ENCODE results near the gene RTKN2. TPM values are rescaled to one million over a fixed set of nuclear protein-coding genes. Genes with fewer than 3 reads are reported as not detected.

Gene RTKN2
- total RNA-seq, 2 experiments from 2014 or later, result 2.2 to 2.6 TPM

- Mint-ChIP-seq H3K27me3 (ENCODE audit: low read depth) (no peaks in the 10 kb centered on the region), H3K27ac (no peak overlapping the region), H3K4me3 (no peak overlapping the region), H3K36me3 (ENCODE audit: low read depth) (peaks cover 39% of the 10 kb centered on the region), H3K4me1 (ENCODE audit: low read depth) (peaks cover 21% of the 10 kb centered on the region), H3K9me3 (ENCODE audit: insufficient read depth) (peaks cover 30% of the 10 kb centered on the region)
- ATAC-seq (no peak), DNase-seq (no peak)
- CTCF ChIA-PET, result no interaction called here
- POLR2A ChIA-PET, result no interaction called here
These were observed 97.9 kb downstream of the RTKN2 start for GRCh38 chr10:62170732-62171131.

DNA sequence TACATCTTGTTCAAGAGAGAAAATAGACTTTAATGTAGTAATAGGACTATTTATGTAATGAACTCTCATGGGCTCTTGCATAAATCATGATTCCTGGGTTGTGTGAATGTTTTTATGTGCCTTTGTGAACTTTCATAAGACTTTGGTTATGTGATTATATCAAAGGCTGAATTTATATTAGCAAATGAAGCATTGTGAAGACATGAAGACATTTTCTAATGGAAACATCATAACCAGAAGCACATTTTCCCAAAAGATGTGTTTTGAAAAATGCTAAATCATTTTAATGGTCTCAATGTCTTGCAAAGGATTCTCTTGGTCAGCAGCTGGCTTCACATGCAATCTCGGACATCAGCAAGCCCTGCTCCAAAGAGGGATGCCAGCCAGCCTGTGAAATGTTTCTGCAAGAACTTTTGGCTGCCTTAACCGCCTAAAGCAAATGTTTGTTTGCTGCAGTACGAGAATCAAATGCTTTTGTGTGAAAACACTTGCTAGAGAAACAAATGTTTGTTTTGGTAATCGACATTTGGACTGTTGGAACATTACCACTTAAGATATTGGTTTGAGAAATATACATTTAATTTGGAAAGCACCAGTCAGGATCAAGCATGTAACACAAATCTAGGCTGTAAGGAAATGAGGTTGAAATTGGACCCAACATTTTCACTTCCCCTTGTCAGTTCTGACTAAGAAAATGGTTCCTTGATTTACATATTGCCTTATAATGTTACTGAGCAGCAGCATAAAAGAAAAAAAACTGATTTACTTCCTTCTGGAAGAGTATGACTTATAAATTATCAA lies 102.1 kb downstream of the RTKN2 start:
- H3K27me3 Mint-ChIP-seq (ENCODE audit: low read depth), result no peaks in the 10 kb centered on the region
- peaks cover 7% of the 10 kb centered on the region for H3K9me3 Mint-ChIP-seq (ENCODE audit: insufficient read depth)
- no peak overlapping the region for H3K4me3 Mint-ChIP-seq
- peaks cover 6% of the 10 kb centered on the region for H3K4me1 Mint-ChIP-seq (ENCODE audit: low read depth)
- DNase-seq, result no peak
- peaks cover 7% of the 10 kb centered on the region for H3K36me3 Mint-ChIP-seq (ENCODE audit: low read depth)
- no peak overlapping the region for H3K27ac Mint-ChIP-seq
- no peak for ATAC-seq
- ChIA-PET CTCF (no interaction called here), POLR2A (no interaction called here)

DNA sequence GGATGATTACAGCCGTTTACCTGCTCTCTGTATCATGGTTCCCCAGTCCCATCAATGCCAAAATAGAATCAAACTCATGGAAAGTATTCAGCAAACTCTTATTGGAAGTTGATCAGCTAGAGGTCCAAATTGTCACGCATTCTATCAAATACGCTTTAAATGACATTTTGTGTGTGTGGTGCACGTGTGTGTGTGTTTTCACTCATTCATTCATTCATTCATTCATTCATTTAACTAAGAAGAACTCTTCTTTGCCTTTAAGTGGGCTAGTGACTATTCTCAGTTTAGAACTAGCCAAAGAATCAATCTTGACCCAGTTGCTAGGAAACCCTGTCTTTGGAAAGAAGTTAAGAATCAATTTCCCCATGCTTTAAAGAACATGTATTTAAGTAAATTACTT lies 102.8 kb downstream of the RTKN2 start:
- no peaks in the 10 kb centered on the region for H3K27me3 Mint-ChIP-seq (ENCODE audit: low read depth)
- ATAC-seq, result no peak
- H3K4me1 Mint-ChIP-seq (ENCODE audit: low read depth), result peaks cover 8% of the 10 kb centered on the region
- H3K4me3 Mint-ChIP-seq, result no peak overlapping the region
- CTCF ChIA-PET, result no interaction called here
- POLR2A ChIA-PET, result no interaction called here
- no peak overlapping the region for H3K27ac Mint-ChIP-seq
- no peak for DNase-seq
- H3K9me3 Mint-ChIP-seq (ENCODE audit: insufficient read depth), result peaks cover 4% of the 10 kb centered on the region
- H3K36me3 Mint-ChIP-seq (ENCODE audit: low read depth), result peaks cover 5% of the 10 kb centered on the region

DNA sequence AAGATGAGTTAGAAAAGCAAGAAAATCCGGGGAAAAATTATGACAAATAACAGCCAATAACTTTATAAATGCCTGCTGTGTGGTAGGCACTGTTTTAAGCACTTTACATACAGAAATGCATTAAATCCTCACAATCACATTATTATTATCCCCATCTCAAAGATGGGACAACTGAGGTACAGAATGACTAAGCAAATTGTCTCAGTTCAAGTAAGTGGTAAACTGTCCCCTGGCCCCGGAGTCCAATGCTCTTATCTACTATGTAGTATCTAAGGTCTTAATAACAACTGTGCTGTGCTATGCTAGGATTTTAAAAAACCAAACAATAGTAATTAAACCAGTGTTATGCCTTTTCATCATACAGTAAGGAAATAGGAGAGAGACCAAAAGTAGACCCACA lies 105.6 kb downstream of the RTKN2 start:
- no peak for ATAC-seq
- peaks cover 17% of the 10 kb centered on the region for H3K4me1 Mint-ChIP-seq (ENCODE audit: low read depth)
- ChIA-PET POLR2A (no interaction called here), CTCF (no interaction called here)
- no peaks in the 10 kb centered on the region for H3K36me3 Mint-ChIP-seq (ENCODE audit: low read depth)
- no peak overlapping the region for H3K4me3 Mint-ChIP-seq
- H3K27ac Mint-ChIP-seq, result no peak overlapping the region
- no peaks in the 10 kb centered on the region for H3K9me3 Mint-ChIP-seq (ENCODE audit: insufficient read depth)
- no peaks in the 10 kb centered on the region for H3K27me3 Mint-ChIP-seq (ENCODE audit: low read depth)
- DNase-seq, result no peak

- no peak for ATAC-seq
- H3K4me1 Mint-ChIP-seq (ENCODE audit: low read depth), result peaks cover 17% of the 10 kb centered on the region
- no peaks in the 10 kb centered on the region for H3K27me3 Mint-ChIP-seq (ENCODE audit: low read depth)
- H3K36me3 Mint-ChIP-seq (ENCODE audit: low read depth), result no peaks in the 10 kb centered on the region
- H3K4me3 Mint-ChIP-seq, result no peak overlapping the region
- no peak for DNase-seq
- POLR2A ChIA-PET, result no interaction called here
- H3K9me3 Mint-ChIP-seq (ENCODE audit: insufficient read depth), result no peaks in the 10 kb centered on the region
- CTCF ChIA-PET, result no interaction called here
- H3K27ac Mint-ChIP-seq, result no peak overlapping the region
These were observed 106.2 kb downstream of the RTKN2 start for GRCh38 chr10:62162261-62162981.

DNA sequence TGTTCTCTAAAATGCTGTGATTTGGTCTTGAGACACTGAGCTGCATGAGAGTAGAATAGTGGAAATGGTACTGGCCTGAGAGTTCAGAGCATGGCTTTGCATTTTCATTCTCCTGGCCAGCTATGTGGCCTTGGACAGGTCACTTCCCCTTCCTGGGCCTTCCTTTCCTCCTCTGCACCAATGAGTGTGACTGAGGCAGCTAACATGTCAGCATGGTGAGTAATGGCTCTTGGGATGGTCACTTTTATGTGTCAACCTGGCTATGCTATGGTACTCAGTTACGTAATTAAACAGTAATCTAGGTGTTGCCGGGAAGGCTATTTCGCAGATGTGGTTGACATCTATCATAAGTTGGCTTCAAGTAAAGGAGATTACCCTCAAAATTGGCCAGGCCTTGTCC lies 109.3 kb downstream of the RTKN2 start:
- ChIA-PET CTCF (no interaction called here), POLR2A (no interaction called here)
- H3K4me1 Mint-ChIP-seq (ENCODE audit: low read depth), result peaks cover 11% of the 10 kb centered on the region
- no peaks in the 10 kb centered on the region for H3K27me3 Mint-ChIP-seq (ENCODE audit: low read depth)
- DNase-seq (no peak), ATAC-seq (no peak)
- peaks cover 4% of the 10 kb centered on the region for H3K9me3 Mint-ChIP-seq (ENCODE audit: insufficient read depth)
- H3K36me3 Mint-ChIP-seq (ENCODE audit: low read depth), result no peaks in the 10 kb centered on the region
- no peak overlapping the region for H3K27ac Mint-ChIP-seq
- H3K4me3 Mint-ChIP-seq, result no peak overlapping the region

DNA sequence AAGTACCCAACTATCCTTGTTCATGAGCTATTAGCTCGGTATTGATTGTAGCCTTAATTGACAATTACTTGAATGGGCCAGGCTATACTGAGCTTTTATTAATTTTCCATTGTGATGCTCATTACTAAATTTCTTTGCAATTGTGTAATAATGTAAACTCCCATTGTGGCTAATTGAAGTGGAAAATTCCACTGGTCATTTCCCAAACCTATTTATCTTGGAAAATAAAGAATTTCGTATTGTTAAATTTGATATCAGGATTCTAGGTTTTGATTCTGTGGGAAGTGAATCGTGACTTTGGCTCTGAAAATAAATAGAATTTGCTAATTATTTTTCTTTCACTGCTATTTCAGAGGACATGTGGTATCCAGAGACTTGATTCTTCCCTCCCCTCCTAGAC lies 111.0 kb downstream of the RTKN2 start:
- Mint-ChIP-seq H3K27me3 (ENCODE audit: low read depth) (no peaks in the 10 kb centered on the region), H3K36me3 (ENCODE audit: low read depth) (peaks cover 2% of the 10 kb centered on the region), H3K4me1 (ENCODE audit: low read depth) (peaks cover 16% of the 10 kb centered on the region), H3K4me3 (no peak overlapping the region), H3K27ac (no peak overlapping the region), H3K9me3 (ENCODE audit: insufficient read depth) (peaks cover 4% of the 10 kb centered on the region)
- ChIA-PET CTCF (interaction anchor here (1.0 to 1.6 kb wide), 4 partner anchors 9 to 119 kb away, joined by 3 to 6 read pairs (median 4); no protein-coding TSS in a partner anchor), POLR2A (no interaction called here)
- no peak for ATAC-seq
- no peak for DNase-seq

DNA sequence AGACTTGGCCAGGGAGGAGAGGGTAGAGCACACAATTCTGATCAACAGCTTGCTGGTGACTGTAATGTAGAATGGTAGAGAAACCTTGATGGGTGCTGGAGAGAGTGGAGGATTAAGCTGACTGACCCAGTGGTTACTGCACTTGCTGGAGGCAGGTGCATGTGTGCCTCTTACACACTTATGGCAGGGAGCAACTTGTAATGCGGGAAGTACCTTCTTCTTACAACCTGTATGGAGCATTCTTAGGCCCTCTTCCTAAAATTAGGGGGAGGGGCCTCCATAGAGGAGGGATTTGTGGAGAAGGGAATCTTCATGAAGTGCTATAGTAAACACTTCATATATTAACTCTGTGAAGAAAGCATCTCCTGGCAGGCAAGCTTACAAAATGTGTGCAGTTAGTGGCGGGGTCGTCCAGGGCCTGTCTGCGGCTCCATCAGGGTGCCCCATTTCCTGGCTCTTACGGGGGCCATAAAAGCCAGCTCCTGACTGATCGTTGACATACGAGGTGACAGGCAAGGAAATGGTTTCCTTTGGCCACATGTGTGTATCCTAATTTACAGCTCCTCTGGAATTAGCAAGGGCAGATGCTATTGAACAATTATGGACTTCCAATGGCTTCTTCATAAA lies 113.5 kb downstream of the RTKN2 start:
- Mint-ChIP-seq H3K36me3 (ENCODE audit: low read depth) (peaks cover 15% of the 10 kb centered on the region), H3K27me3 (ENCODE audit: low read depth) (no peaks in the 10 kb centered on the region), H3K4me3 (no peak overlapping the region), H3K27ac (no peak overlapping the region), H3K4me1 (ENCODE audit: low read depth) (peaks cover 12% of the 10 kb centered on the region), H3K9me3 (ENCODE audit: insufficient read depth) (peaks cover 11% of the 10 kb centered on the region)
- no peak for DNase-seq
- CTCF ChIA-PET, result interaction anchor here (0.9 kb wide), 1 partner anchor 90 kb away, joined by 3 read pairs; no protein-coding TSS in a partner anchor
- ATAC-seq, result no peak
- POLR2A ChIA-PET, result no interaction called here

DNA sequence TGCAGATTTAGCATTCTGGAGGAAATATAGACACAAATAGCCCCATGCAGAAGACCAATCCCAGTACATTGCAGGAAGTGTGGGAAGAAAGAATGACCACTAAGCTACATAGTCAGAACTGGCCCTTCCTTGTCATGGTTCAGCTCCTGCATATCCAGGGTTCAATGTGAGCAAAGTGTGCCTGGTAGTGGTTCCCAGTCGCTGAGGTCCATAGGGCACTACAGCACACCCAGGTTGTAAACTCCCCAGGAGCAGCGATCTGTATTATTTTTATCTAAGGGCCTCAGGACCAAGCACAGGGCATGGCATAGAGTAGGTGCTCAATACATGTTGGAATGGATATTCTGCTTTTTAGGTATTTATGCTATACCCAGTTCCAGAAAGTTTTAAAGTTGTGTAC lies 114.4 kb downstream of the RTKN2 start:
- H3K4me1 Mint-ChIP-seq (ENCODE audit: low read depth), result peaks cover 9% of the 10 kb centered on the region
- H3K36me3 Mint-ChIP-seq (ENCODE audit: low read depth), result peaks cover 15% of the 10 kb centered on the region
- ATAC-seq (no peak), DNase-seq (no peak)
- no peak overlapping the region for H3K4me3 Mint-ChIP-seq
- H3K27me3 Mint-ChIP-seq (ENCODE audit: low read depth), result no peaks in the 10 kb centered on the region
- peaks cover 11% of the 10 kb centered on the region for H3K9me3 Mint-ChIP-seq (ENCODE audit: insufficient read depth)
- CTCF ChIA-PET, result interaction anchor here (0.9 kb wide), 1 partner anchor 91 kb away, joined by 3 read pairs; no protein-coding TSS in a partner anchor
- no peak overlapping the region for H3K27ac Mint-ChIP-seq
- POLR2A ChIA-PET, result no interaction called here

DNA sequence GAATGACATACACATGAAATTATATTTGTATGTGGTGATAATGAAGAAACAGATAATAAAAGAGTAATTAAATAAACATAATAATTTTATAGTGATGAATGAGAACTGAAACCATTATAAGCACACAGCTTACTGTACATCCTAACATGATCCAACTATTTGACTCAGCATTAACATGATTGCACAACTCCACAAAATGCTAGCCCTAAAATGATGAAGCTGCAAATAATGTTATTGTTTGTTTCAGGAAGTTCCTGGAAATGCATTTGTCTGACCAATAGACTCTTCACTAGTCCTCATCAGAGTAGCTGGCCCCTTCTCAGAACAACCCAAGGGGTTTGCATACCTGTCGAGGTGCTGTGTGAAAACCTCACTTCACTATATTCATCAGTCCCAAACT lies 115.5 kb downstream of the RTKN2 start:
- peaks cover 15% of the 10 kb centered on the region for H3K36me3 Mint-ChIP-seq (ENCODE audit: low read depth)
- H3K27me3 Mint-ChIP-seq (ENCODE audit: low read depth), result no peaks in the 10 kb centered on the region

DNA sequence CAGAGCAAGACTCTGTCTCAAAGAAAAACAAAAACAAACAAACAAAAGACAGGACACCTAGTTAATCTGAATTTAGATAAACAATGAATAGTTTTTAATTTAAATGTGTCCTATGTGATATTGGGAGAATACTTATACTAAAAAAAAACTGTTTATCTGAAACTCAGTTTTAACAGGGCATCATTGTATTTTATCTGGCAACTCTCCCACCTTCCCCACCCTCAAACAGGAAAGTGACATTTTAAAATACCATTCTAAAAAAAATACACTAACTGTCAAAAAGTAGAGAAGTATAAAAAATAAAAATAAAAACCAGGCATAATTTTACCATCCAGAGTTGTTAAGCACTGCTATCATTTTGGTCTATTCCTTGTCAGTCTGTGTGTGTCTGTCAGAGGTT lies 119.0 kb downstream of the RTKN2 start:
- CTCF ChIA-PET, result interaction anchor here (2.0 kb wide), 1 partner anchor 95 kb away, joined by 5 read pairs; no protein-coding TSS in a partner anchor
- Mint-ChIP-seq H3K27me3 (ENCODE audit: low read depth) (no peaks in the 10 kb centered on the region), H3K27ac (no peak overlapping the region), H3K4me1 (ENCODE audit: low read depth) (peaks cover 15% of the 10 kb centered on the region), H3K9me3 (ENCODE audit: insufficient read depth) (peaks cover 6% of the 10 kb centered on the region), H3K4me3 (no peak overlapping the region), H3K36me3 (ENCODE audit: low read depth) (peaks cover 15% of the 10 kb centered on the region)
- POLR2A ChIA-PET, result no interaction called here
- DNase-seq (no peak), ATAC-seq (no peak)

More for the DNA sequence above, 115.5 kb downstream of the RTKN2 start:
- Mint-ChIP-seq H3K27ac (no peak overlapping the region), H3K4me3 (no peak overlapping the region), H3K4me1 (ENCODE audit: low read depth) (peaks cover 7% of the 10 kb centered on the region), H3K9me3 (ENCODE audit: insufficient read depth) (peaks cover 11% of the 10 kb centered on the region)
- DNase-seq (no peak), ATAC-seq (no peak)
- POLR2A ChIA-PET, result no interaction called here
- CTCF ChIA-PET, result no interaction called here

- ATAC-seq (no peak), DNase-seq (no peak)
- ChIA-PET POLR2A (interaction anchor here (1.5 kb wide), 1 partner anchor 97 kb away, joined by 3 read pairs; no protein-coding TSS in a partner anchor), CTCF (interaction anchor here (0.9 to 2.0 kb wide), 3 partner anchors 8 to 97 kb away, joined by 4 to 5 read pairs (median 4); no protein-coding TSS in a partner anchor)
- H3K27ac Mint-ChIP-seq, result no peak overlapping the region
- H3K27me3 Mint-ChIP-seq (ENCODE audit: low read depth), result no peaks in the 10 kb centered on the region
- H3K9me3 Mint-ChIP-seq (ENCODE audit: insufficient read depth), result peaks cover 7% of the 10 kb centered on the region
- peaks cover 10% of the 10 kb centered on the region for H3K4me1 Mint-ChIP-seq (ENCODE audit: low read depth)
- no peak overlapping the region for H3K4me3 Mint-ChIP-seq
- peaks cover 18% of the 10 kb centered on the region for H3K36me3 Mint-ChIP-seq (ENCODE audit: low read depth)
These were observed 120.5 kb downstream of the RTKN2 start for GRCh38 chr10:62148155-62148554.
